DND-41 (cell line): ENCODE measurements around the gene MRFAP1.

Source experiments
- CTCF ChIP-seq: IDR thresholded peaks from 2 replicates; pipeline ENCODE4 v1.5.1; 2012; ENCODE audit warnings: borderline replicate concordance, low read length, moderate library complexity, mild to moderate bottlenecking; ENCODE audit not compliant: poor library complexity, severe bottlenecking; ENCODE audit errors: extremely low read depth
- EZH2 ChIP-seq: IDR thresholded peaks from 3 replicates; pipeline ENCODE4 v1.6.1; 2012; ENCODE audit warnings: borderline replicate concordance, low read depth, mild to moderate bottlenecking, moderate library complexity, low read length, inconsistent platforms; ENCODE audit not compliant: severe bottlenecking

GRCh38 chr4:6598641-6599040 is 41.8 kb upstream of the MRFAP1 start:
- no peak for TF ChIP-seq CTCF
- no peak for TF ChIP-seq EZH2
